ENCODE results near the gene BRIP1.
"Not testable (repeated sequence)": the region's sequence is repeated elsewhere in the genome, so short reads cannot be mapped to it uniquely, and the experiment has no call there.

Gene BRIP1

GRCh38 chr17:61784510-61784909, 78.8 kb downstream of the BRIP1 start:
- in situ Hi-C loops (cut with HindIII; ENCODE audit: low sequenced_read_pairs): no loop called here
- H3K4me3 ChIP-seq (ENCODE audit: low read depth, low read length): no peak overlapping the region
- no peak for DNase-seq (ENCODE audit: low read depth)
- TF ChIP-seq, protein P1, sequence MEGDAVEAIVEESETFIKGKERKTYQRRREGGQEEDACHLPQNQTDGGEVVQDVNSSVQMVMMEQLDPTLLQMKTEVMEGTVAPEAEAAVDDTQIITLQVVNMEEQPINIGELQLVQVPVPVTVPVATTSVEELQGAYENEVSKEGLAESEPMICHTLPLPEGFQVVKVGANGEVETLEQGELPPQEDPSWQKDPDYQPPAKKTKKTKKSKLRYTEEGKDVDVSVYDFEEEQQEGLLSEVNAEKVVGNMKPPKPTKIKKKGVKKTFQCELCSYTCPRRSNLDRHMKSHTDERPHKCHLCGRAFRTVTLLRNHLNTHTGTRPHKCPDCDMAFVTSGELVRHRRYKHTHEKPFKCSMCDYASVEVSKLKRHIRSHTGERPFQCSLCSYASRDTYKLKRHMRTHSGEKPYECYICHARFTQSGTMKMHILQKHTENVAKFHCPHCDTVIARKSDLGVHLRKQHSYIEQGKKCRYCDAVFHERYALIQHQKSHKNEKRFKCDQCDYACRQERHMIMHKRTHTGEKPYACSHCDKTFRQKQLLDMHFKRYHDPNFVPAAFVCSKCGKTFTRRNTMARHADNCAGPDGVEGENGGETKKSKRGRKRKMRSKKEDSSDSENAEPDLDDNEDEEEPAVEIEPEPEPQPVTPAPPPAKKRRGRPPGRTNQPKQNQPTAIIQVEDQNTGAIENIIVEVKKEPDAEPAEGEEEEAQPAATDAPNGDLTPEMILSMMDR (IDR thresholded peaks at IDR 0.05; ENCODE audit: low read depth, low read length, missing control alignments): no peak

GRCh38 chr17:61783556-61784304, 79.6 kb downstream of the BRIP1 start:
- TF ChIP-seq, protein P1 (IDR thresholded peaks at IDR 0.05; ENCODE audit: low read depth, low read length, missing control alignments): no peak
- in situ Hi-C loops (cut with HindIII; ENCODE audit: low sequenced_read_pairs): no loop called here

DNA sequence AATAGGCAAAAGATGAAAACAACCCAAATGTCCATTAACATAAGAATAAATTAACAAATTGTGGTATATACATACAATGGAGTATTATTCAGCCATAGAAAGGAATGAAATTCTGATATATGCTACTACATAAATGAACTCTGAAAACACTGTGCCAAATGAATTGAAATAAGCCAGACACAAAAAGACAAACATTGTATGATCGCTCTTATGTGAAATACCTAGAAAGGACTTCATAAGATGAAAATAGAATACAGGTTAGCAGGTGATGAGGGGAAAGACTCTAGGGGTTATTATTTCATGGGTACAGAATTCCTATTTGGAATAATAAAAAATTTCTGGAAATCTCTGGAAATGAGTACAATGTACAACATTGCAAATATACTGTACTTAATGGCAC, 80.2 kb downstream of the BRIP1 start:
- in situ Hi-C loops (cut with HindIII; ENCODE audit: low sequenced_read_pairs): no loop called here
- no peak for DNase-seq (ENCODE audit: low read depth)
- TF ChIP-seq, protein P1 (IDR thresholded peaks at IDR 0.05; ENCODE audit: low read depth, low read length, missing control alignments): no peak

More at GRCh38 chr17:61783556-61784304, 79.6 kb downstream of the BRIP1 start:
- no peak overlapping the region for H3K4me3 ChIP-seq (ENCODE audit: low read depth, low read length)
- no peak for DNase-seq (ENCODE audit: low read depth)

GRCh38 chr17:61782683-61783082, 80.6 kb downstream of the BRIP1 start:
- no peak for DNase-seq (ENCODE audit: low read depth)
- in situ Hi-C loops (cut with HindIII; ENCODE audit: low sequenced_read_pairs): no loop called here
- TF ChIP-seq, protein P1 (IDR thresholded peaks at IDR 0.05; ENCODE audit: low read depth, low read length, missing control alignments): no peak
- no peak overlapping the region for H3K4me3 ChIP-seq (ENCODE audit: low read depth, low read length)

More for the DNA sequence above, 80.2 kb downstream of the BRIP1 start:
- no peak overlapping the region for H3K4me3 ChIP-seq (ENCODE audit: low read depth, low read length)

GRCh38 chr17:61775364-61775763, 88.0 kb downstream of the BRIP1 start:
- DNase-seq (ENCODE audit: low read depth): no peak
- no peak overlapping the region for H3K4me3 ChIP-seq (ENCODE audit: low read depth, low read length)
- TF ChIP-seq, protein P1 (IDR thresholded peaks at IDR 0.05; ENCODE audit: low read depth, low read length, missing control alignments): no peak
- in situ Hi-C loops (cut with HindIII; ENCODE audit: low sequenced_read_pairs): no loop called here

DNA sequence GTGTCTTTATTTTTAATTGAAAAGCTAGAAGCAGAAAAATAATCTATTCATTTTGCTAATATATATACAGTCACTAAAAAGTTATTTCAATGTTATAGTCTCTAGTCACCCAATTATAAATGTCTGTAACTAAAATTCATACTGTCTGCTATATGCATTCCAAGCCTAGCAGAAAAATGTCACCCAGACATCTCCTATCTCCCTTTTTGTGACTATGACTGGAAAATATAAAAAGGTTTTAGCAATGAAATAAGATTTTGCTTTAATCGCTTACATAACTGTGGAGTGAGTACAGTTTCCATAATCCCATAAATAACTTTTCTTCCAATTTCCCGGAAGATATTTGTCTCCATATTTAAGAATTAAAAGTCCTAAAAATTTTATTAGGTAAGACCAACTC, 88.6 kb downstream of the BRIP1 start:
- DNase-seq (ENCODE audit: low read depth): no peak
- no peak overlapping the region for H3K4me3 ChIP-seq (ENCODE audit: low read depth, low read length)
- TF ChIP-seq, protein P1 (IDR thresholded peaks at IDR 0.05; ENCODE audit: low read depth, low read length, missing control alignments): no peak
- in situ Hi-C loops (cut with HindIII; ENCODE audit: low sequenced_read_pairs): no loop called here

- DNase-seq (ENCODE audit: low read depth); in situ Hi-C loops (cut with HindIII; ENCODE audit: low sequenced_read_pairs); H3K4me3 ChIP-seq (ENCODE audit: low read depth, low read length): not testable (repeated sequence)
These were observed 89.2 kb downstream of the BRIP1 start for GRCh38 chr17:61774087-61774486.
